Measurements from ENCODE around the gene IL12RB1. TPM values are rescaled to one million over a fixed set of nuclear protein-coding genes. Genes with fewer than 3 reads are reported as not detected.

IL12RB1 gene
- total RNA-seq, 4 donors from 2014 or later, result 0.93 to 1.1 TPM; not detected in 2

DNA sequence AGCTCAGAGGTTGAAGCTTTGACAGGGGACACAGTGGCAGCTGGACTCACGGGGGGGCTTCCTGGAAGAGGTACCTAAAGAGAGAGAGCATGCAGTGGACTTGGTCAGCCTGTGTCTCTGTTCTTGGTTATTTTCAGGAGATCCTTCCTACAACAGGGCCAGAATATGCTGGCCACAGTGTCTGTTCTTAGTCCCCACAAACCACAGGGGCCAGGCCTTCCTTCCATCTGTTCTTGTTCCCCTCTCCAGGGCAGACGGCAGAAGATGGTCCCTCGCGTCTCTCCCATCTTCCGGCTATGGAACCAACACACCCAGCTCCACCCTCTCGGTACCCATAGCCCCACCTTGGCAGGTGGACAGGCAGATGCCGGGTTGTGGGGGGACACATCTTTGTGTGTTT lies 35.7 kb upstream of the IL12RB1 start:
- Histone ChIP-seq H3K9me3 (no peaks in the 10 kb centered on the region), H3K4me3 (replicated peaks in 1 of 3) (no peak overlapping the region), H3K27me3 (no peaks in the 10 kb centered on the region), H3K27ac (no peak overlapping the region), H3K4me1 (peaks cover 9 to 12% of the 10 kb centered on the region in 2 donors), H3K36me3 (peaks cover 0 to 2% of the 10 kb centered on the region in 2 donors)
- 92 to 99% methylated on average over 7 of the region's 7 CpGs for WGBS, 2 donors
- TF ChIP-seq CTCF (IDR thresholded peaks at IDR 0.05) (no peak), POLR2A (IDR thresholded peaks at IDR 0.05) (no peak)
- DNase-seq, result no peak
- intact Hi-C loops (cut with DNase I), result no loop called here

DNA sequence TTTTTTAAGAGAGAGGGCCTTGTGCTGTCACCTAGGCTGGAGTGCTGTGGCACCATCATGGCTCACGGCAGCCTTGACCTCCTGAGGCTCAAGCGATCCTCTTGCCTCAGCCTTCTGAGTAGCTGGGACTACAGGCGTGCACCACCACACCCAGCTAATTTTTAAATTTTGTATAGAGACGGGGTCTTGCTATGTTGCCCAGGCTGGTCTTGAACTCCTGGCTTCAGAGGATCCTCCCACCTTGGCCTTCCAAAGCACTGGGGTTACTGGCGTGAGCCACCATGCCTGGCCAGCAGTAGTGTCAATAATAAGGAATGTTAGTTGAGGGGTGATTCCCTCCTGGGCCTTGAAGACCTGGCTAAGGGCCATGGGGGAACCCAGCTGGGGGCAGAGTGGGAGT lies 34.4 kb upstream of the IL12RB1 start:
- WGBS, 2 donors, result 96 to 100% methylated on average over 4 to 5 of the region's 5 CpGs
- no peaks in the 10 kb centered on the region for H3K27me3 ChIP-seq
- peaks cover 16 to 18% of the 10 kb centered on the region in 2 donors for H3K4me1 ChIP-seq
- DNase-seq, result no peak
- intact Hi-C loops (cut with DNase I), result no loop called here
- H3K4me3 ChIP-seq (replicated peaks in 1 of 3), result no peak overlapping the region
- peaks cover 0 to 2% of the 10 kb centered on the region in 2 donors for H3K36me3 ChIP-seq
- no peak for TF ChIP-seq CTCF (IDR thresholded peaks at IDR 0.05)
- no peak for TF ChIP-seq POLR2A (IDR thresholded peaks at IDR 0.05)
- H3K27ac ChIP-seq, result no peak overlapping the region
- no peaks in the 10 kb centered on the region for H3K9me3 ChIP-seq

- 59 to 89% methylated on average over 1 of the region's 1 CpG for WGBS, 2 donors
- intact Hi-C loops (cut with DNase I), result no loop called here
- Histone ChIP-seq H3K9me3 (no peaks in the 10 kb centered on the region), H3K4me3 (replicated peaks in 1 of 3) (no peak overlapping the region), H3K36me3 (no peaks in the 10 kb centered on the region), H3K27ac (no peak overlapping the region), H3K27me3 (no peaks in the 10 kb centered on the region), H3K4me1 (peaks cover 16 to 18% of the 10 kb centered on the region in 2 donors)
- DNase-seq, result no peak
- TF ChIP-seq POLR2A (IDR thresholded peaks at IDR 0.05), result no peak
Observed at GRCh38 chr19:18120127-18120526, 33.4 kb upstream of the IL12RB1 start.

DNA sequence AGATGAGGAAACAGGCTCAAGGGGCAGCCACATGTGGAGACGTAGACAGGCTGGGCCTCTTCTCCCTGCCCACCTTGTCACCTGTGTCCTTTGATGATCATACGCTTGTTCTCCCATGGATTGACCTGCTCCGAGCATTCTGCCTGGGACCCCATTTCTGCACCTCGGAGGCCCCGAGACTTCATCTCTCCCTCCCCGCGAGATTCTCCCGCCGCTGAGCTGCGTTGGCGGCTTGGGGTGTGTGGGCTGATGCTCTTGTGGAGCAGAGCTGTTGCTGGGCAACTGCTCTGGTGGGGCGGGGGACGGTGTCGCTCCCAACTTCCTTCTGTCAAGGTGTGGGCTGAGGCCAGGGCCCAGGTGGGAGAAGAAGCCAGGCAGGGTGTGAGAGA lies 33.0 kb upstream of the IL12RB1 start:
- H3K36me3 ChIP-seq, result no peaks in the 10 kb centered on the region
- H3K27ac ChIP-seq, result no peak overlapping the region
- intact Hi-C loops (cut with DNase I), result loop anchor here (5.0 kb wide), 1 partner anchor 43 kb away; no protein-coding TSS in a partner anchor
- 86 to 90% methylated on average over 14 of the region's 14 CpGs for whole genome bisulfite sequencing, 2 donors
- peaks cover 16 to 18% of the 10 kb centered on the region in 2 donors for H3K4me1 ChIP-seq
- no peaks in the 10 kb centered on the region for H3K9me3 ChIP-seq
- no peak for TF ChIP-seq POLR2A (IDR thresholded peaks at IDR 0.05)
- TF ChIP-seq CTCF (IDR thresholded peaks at IDR 0.05), result no peak
- no peak overlapping the region for H3K4me3 ChIP-seq (replicated peaks in 1 of 3)
- no peak for DNase-seq
- H3K27me3 ChIP-seq, result no peaks in the 10 kb centered on the region

- peak; percentile 19 to 20 for DNase-seq
- 38 to 53% methylated on average over 12 to 13 of the region's 13 CpGs for WGBS, 2 donors
- Histone ChIP-seq H3K27me3 (no peaks in the 10 kb centered on the region), H3K9me3 (no peaks in the 10 kb centered on the region), H3K36me3 (no peaks in the 10 kb centered on the region), H3K4me1 (peaks cover 16 to 18% of the 10 kb centered on the region in 2 donors), H3K4me3 (replicated peaks in 1 of 3) (no peak overlapping the region), H3K27ac (peak overlapping the region in 2 of 3 donors; percentile 23 to 31)
- TF ChIP-seq POLR2A (IDR thresholded peaks at IDR 0.05) (no peak), CTCF (IDR thresholded peaks at IDR 0.05) (no peak)
- intact Hi-C loops (cut with DNase I), result loop anchor here (5.0 kb wide), 1 partner anchor 43 kb away; no protein-coding TSS in a partner anchor
Observed at GRCh38 chr19:18119013-18119716, 32.4 kb upstream of the IL12RB1 start.

Data from thyroid gland (tissue), 4 donors.